Stomach (tissue), 9 donors: Measurements from ENCODE around the gene CSNK1G1. TPM values are rescaled to one million over a fixed set of nuclear protein-coding genes. Genes with fewer than 3 reads are reported as not detected.

Experiments used
- DNase-seq, 2 donors: peaks; one replicate each; pipeline versions ENCODE4 v3.0.0 to v3.0.0-alpha.2; 2013 to 2019
- H3K27ac ChIP-seq, 5 donors: fragments of 200-600 bp in 4 of 5; sonication (generic) in 4 of 5; one replicate each; pipeline ENCODE4 v1.5.1; 2013 to 2019; ENCODE audit warnings: mild to moderate bottlenecking in 1 of 5, moderate library complexity in 1 of 5
- H3K27me3 ChIP-seq, 3 donors: fragments of 200-600 bp; sonication (generic); one replicate each; pipeline ENCODE4 v1.5.1; 2017 to 2019; ENCODE audit warnings: mixed run types in 1 of 3
- H3K36me3 ChIP-seq, 4 donors: fragments of 200-600 bp; sonication (generic); 1 replicate in 3 of 4; 2 replicates in 1 of 4; pipeline ENCODE4 v1.5.1; 2016 to 2019
- H3K4me1 ChIP-seq, 4 donors: fragments of 200-600 bp; sonication (generic); one replicate each; pipeline ENCODE4 v1.5.1; 2016 to 2019
- H3K4me3 ChIP-seq, 4 donors: fragments of 200-600 bp; sonication (generic) in 3 of 4; one replicate each; pipeline ENCODE4 v1.5.1; 2016 to 2019; ENCODE audit warnings: mild to moderate bottlenecking in 1 of 4
- H3K9me3 ChIP-seq, 4 donors: fragments of 200-600 bp; sonication (generic); one replicate each; pipeline ENCODE4 v1.5.1; 2016 to 2019
- EP300 ChIP-seq: sonication (generic); formaldehyde crosslinking; IDR thresholded peaks from one replicate; pipeline ENCODE4 v1.6.1; 2017; ENCODE audit warnings: antibody characterized with exemption
- POLR2A ChIP-seq, 4 donors: fragments of 450-650 bp; IDR thresholded peaks; one replicate each; pipeline ENCODE4 v1.6.1; 2016; ENCODE audit warnings: antibody characterized with exemption in 4 of 4, control low read depth in 2 of 4, mild to moderate bottlenecking in 1 of 4, moderate library complexity in 1 of 4
- POLR2AphosphoS5 ChIP-seq, 3 donors: sonication (generic); formaldehyde crosslinking; IDR thresholded peaks; one replicate each; pipeline ENCODE4 v1.6.1; 2016; ENCODE audit warnings: antibody characterized with exemption in 3 of 3
- WGBS, 5 donors: extraction: QIAGEN DNeasy Blood & Tissue Kit in 3 of 5; methylation state at CpG; one replicate each; pipeline versions ENCODE4 v1.1.5 to v1.1.7; 2013 to 2018; 5-methylcytosine and 5-hydroxymethylcytosine counted together
- intact Hi-C: fragments of 100-400 bp; cut with DNase I; formaldehyde crosslinking; loops from one replicate; pipeline ENCODE4 v1.15.1; 2023; ENCODE audit warnings: low total_unique reads
- polyA plus RNA-seq, 3 donors: library from polyadenylated mRNA; stranded (reverse); fragments of 200-250 nt; gene quantifications; one replicate each; pipeline ENCODE4 v1.2.3, GENCODE V29; 2013
- total RNA-seq, 5 donors: library from RNA; depleted of rRNA; stranded (reverse); fragments of >200 nt; gene quantifications; one replicate each; pipeline versions ENCODE4 v1.1.0 to v1.2.3, GENCODE V29; 2014 to 2016
- TF ChIP-seq, protein P1 (sequence below), 7 experiments: fragments of 450-650 bp in 4 of 7; fragments of 200-600 bp in 3 of 7; sonication (generic) in 3 of 7; IDR thresholded peaks; one replicate each; pipeline ENCODE4 v1.5.1; 2016 to 2019; ENCODE audit warnings: antibody characterized with exemption in 7 of 7, control low read depth in 2 of 7, mild to moderate bottlenecking in 1 of 7
- donor health status: healthy with polysubstance abuse.
- donor health status: Bipolar disorder and iron deficiency.
- donor health status: healthy.

The CSNK1G1 gene
- total and polyA plus RNA-seq, 8 donors, result 2.4 to 63.1 (median 5.4) TPM

DNA sequence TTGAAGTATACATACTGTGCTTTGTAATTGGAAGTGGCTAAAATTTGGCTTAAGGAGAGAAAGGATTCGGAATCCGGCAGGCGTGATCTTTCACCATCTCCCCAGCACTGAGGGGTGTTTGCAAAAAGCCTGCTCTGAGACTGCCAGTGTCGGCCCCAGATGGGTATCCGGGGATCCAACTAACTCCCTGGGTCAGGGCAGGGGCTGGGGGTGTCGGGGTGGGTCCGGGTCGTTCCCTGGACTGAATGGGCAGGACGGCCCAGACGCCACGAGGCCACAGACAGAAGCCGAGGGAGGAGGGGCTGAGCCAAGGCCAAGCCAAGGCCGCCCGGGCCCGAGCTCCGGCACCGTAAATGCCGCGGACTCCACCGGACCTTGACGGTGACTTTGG lies 193.5 kb downstream of the CSNK1G1 start:
- intact Hi-C loops, result no loop called here
- Histone ChIP-seq H3K27ac (peak overlapping the region; percentile 87 to 96 (median 90)), H3K27me3 (no peaks in the 10 kb centered on the region), H3K36me3 (peaks cover 40 to 43% (median 41%) of the 10 kb centered on the region in 4 donors), H3K4me1 (peaks cover 35 to 59% (median 50%) of the 10 kb centered on the region in 4 donors), H3K4me3 (peak overlapping the region; percentile 67 to 87 (median 76)), H3K9me3 (no peaks in the 10 kb centered on the region)
- no peak for DNase-seq
- TF ChIP-seq EP300 (no peak), POLR2A (IDR thresholded peaks at IDR 0.05) (no peak), POLR2AphosphoS5 (IDR thresholded peaks at IDR 0.05) (no peak)
- TF ChIP-seq, protein P1, sequence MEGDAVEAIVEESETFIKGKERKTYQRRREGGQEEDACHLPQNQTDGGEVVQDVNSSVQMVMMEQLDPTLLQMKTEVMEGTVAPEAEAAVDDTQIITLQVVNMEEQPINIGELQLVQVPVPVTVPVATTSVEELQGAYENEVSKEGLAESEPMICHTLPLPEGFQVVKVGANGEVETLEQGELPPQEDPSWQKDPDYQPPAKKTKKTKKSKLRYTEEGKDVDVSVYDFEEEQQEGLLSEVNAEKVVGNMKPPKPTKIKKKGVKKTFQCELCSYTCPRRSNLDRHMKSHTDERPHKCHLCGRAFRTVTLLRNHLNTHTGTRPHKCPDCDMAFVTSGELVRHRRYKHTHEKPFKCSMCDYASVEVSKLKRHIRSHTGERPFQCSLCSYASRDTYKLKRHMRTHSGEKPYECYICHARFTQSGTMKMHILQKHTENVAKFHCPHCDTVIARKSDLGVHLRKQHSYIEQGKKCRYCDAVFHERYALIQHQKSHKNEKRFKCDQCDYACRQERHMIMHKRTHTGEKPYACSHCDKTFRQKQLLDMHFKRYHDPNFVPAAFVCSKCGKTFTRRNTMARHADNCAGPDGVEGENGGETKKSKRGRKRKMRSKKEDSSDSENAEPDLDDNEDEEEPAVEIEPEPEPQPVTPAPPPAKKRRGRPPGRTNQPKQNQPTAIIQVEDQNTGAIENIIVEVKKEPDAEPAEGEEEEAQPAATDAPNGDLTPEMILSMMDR (IDR thresholded peaks at IDR 0.05), result no peak
- WGBS, 5 donors, result 0 to 1% (median 0%) methylated on average over 3 to 21 of the region's 21 CpGs

DNA sequence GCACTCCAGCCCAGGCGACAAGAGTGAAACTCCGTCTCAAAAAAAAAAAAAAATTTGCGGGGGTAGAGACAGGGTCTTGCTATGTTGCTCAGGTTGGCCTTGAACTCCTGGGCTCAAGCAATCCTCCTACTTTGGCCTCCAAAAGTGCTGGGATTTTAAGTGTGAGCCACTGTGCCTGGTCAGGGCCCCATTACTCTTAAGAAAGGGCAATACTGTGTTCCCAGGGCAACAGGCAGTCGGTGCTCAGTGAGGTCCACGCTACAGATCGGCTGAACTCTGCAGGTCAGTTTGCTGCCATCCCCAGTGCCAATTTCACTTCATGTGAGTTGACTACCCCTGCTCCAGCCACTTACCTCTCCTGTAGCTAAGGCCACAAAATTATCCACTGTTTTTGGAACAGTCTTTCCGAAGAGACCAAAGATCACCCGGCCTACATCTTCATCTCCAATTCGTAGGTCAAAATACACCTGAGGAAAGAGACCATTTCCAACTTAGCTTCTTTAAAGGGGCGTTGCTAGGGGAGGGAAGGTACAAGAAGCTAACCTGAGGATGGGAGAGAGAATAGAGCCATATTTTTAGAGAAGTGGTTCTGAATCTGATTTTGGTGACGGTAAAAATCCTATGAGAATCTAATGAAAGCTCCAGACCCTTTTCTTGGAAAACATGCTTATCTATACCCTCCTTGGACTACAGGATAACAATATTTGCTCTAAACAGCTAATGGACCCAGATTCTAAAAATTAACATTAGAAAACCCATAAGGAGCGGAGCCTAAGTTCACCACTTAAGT lies 194.1 kb downstream of the CSNK1G1 start:
- intact Hi-C loops, result no loop called here
- TF ChIP-seq, protein P1 (IDR thresholded peaks at IDR 0.05), result no peak
- TF ChIP-seq POLR2AphosphoS5 (IDR thresholded peaks at IDR 0.05), result no peak
- H3K4me1 ChIP-seq, result peaks cover 35 to 60% (median 52%) of the 10 kb centered on the region in 4 donors
- no peak for DNase-seq
- H3K9me3 ChIP-seq, result no peaks in the 10 kb centered on the region
- H3K4me3 ChIP-seq, result peak overlapping the region; percentile 67 to 87 (median 76)
- peak overlapping the region; percentile 35 to 91 (median 88) for H3K27ac ChIP-seq
- WGBS, 5 donors, result 22 to 35% (median 31%) methylated on average over 9 to 12 of the region's 12 CpGs
- H3K36me3 ChIP-seq, result peaks cover 46 to 49% (median 47%) of the 10 kb centered on the region in 4 donors
- no peaks in the 10 kb centered on the region for H3K27me3 ChIP-seq

DNA sequence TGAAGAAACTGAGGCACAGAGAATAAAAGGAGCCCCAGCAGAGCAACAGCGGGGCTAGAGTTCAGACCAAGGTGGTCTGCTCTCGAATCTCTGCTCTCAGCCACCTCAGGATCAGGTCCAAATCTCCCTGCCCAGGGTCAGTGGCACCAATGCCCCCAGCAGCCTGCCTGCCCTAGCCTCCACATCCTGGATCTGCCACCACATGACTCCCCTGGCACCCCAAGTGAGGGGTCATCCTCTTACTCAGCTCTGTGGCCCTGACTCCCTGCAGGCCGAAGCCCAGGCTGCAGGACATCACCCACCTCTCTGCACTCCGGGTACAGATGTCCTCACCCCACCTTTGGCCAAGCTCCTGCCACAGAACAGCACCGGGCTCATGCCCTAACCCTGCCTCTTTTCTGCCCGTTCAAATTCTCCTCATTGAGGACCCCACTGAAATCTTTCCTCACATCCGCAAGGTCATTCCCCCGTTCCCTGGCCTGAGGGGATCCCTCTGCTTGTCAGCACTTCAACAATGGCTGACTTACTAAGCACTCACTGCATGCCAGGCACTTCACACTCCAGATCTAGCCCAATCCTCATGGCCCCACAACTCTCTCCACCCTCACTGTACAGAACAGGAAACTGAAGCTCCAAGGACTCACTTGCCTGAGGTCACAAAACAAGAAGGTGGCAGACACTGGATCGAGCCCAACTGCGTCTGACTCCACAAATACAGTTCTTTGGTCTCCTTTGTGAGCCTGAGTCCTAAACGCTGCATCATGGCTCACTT lies 197.4 kb downstream of the CSNK1G1 start:
- no peaks in the 10 kb centered on the region for H3K9me3 ChIP-seq
- intact Hi-C loops, result loop anchor here (10.0 kb wide), 1 partner anchor 64 kb away; the partner anchor contains the start of genes CIAO2A and SNX1
- peaks cover 32 to 63% (median 51%) of the 10 kb centered on the region in 4 donors for H3K4me1 ChIP-seq
- H3K4me3 ChIP-seq, result peak overlapping the region in 2 of 4 donors; percentile 5 to 14
- H3K27me3 ChIP-seq, result no peaks in the 10 kb centered on the region
- no peak for DNase-seq
- 74 to 84% (median 80%) methylated on average over 11 of the region's 11 CpGs for WGBS, 5 donors
- TF ChIP-seq, protein P1 (IDR thresholded peaks at IDR 0.05), result no peak
- no peak for TF ChIP-seq EP300
- no peak for TF ChIP-seq POLR2A (IDR thresholded peaks at IDR 0.05)
- no peak for TF ChIP-seq POLR2AphosphoS5 (IDR thresholded peaks at IDR 0.05)
- peaks cover 63 to 80% (median 78%) of the 10 kb centered on the region in 4 donors for H3K36me3 ChIP-seq
- peak overlapping the region in 2 of 5 donors; percentile 13 to 15 for H3K27ac ChIP-seq

DNA sequence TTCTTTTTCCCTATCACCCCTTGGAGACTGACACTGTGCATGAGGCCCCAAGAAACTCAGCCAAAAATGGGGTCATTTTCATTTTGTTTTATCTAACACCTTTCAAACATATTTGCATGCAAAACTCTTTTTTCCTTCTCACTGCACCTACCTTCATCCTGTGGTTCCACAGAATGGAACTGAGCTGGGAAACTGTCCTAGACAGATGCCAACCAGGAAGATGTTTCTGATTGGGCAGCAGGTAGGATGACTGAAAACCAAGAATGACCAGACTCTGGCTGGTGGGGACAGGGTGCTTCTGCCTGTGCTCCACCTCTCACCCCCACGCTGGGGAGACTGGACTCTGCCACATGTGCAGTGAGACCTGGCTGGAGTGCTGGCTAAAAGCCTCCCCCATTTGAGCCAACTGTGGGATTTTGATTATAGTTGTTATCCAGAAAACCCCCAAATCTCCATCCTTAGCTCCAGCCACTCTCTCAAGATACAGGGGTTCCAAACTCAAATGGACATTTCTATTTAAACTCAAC lies 198.3 kb downstream of the CSNK1G1 start:
- H3K4me3 ChIP-seq, result no peak overlapping the region
- no peaks in the 10 kb centered on the region for H3K9me3 ChIP-seq
- no peak for DNase-seq
- H3K4me1 ChIP-seq, result peaks cover 36 to 69% (median 58%) of the 10 kb centered on the region in 4 donors
- no peak overlapping the region for H3K27ac ChIP-seq
- TF ChIP-seq, protein P1 (IDR thresholded peaks at IDR 0.05), result no peak
- no peak for TF ChIP-seq POLR2AphosphoS5 (IDR thresholded peaks at IDR 0.05)
- TF ChIP-seq POLR2A (IDR thresholded peaks at IDR 0.05), result no peak
- TF ChIP-seq EP300, result no peak
- intact Hi-C loops, result loop anchor here (10.0 kb wide), 1 partner anchor 63 kb away; the partner anchor contains the start of genes CIAO2A and SNX1
- 62 to 95% (median 72%) methylated on average over 1 of the region's 1 CpG for WGBS, 5 donors
- H3K27me3 ChIP-seq, result peaks cover 0 to 7% (median 4%) of the 10 kb centered on the region in 3 donors
- H3K36me3 ChIP-seq, result peaks cover 63 to 80% (median 78%) of the 10 kb centered on the region in 4 donors
